ENCODE measurements around the gene CRIP1. TPM values are rescaled to one million over a fixed set of nuclear protein-coding genes. Genes with fewer than 3 reads are reported as not detected.

CRIP1 gene
- polyA plus RNA-seq, 1 experiment: 0.74 TPM

GRCh38 chr14:105455766-105456660 lies 30.7 kb upstream of the CRIP1 start:
- Histone ChIP-seq H3K9me3 (ENCODE audit: control insufficient read depth, insufficient read depth, low read length) (no peaks in the 10 kb centered on the region), H3K27me3 (ENCODE audit: control insufficient read depth, insufficient read depth, low read length) (no peaks in the 10 kb centered on the region), H3K4me3 (ENCODE audit: low read depth, low read length) (no peak overlapping the region), H3K27ac (ENCODE audit: low read depth, low read length) (no peak overlapping the region)
- ChIA-PET POLR2A (no interaction called here), CTCF (interaction anchor here (1.6 kb wide), 1 partner anchor 26 kb away, joined by 8 read pairs; no protein-coding TSS in a partner anchor)
- TF ChIP-seq CTCF (IDR thresholded peaks at IDR 0.05; ENCODE audit: low read depth, low read length): no peak
- DNase-seq (ENCODE audit: low read depth, low spot score): no peak

- CTCF ChIA-PET: interaction anchor here (1.6 kb wide), 1 partner anchor 25 kb away, joined by 8 read pairs; no protein-coding TSS in a partner anchor
These were observed 29.7 kb upstream of the CRIP1 start for GRCh38 chr14:105456736-105457617.

DNA sequence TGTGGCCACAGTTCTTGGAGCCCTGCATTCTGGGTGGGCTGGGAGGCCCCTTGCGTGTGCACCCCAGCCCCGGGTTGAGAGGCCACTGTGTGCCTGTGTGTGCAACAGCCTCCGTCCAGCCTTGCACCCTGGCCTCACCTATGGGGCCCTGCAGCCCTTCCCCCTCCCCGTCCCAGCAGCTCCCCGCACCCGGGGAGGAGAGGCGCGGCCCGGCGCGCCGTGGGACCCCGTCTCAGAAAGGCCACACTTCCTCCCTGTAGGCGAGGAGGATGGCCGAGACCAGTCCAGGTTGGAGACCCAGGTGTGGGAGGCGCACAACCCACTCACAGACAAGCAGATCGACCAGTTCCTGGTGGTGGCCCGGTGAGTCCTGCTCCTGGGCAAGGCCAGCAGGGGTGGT lies 28.7 kb upstream of the CRIP1 start:
- Histone ChIP-seq H3K27ac (ENCODE audit: low read depth, low read length) (no peak overlapping the region), H3K9me3 (ENCODE audit: control insufficient read depth, insufficient read depth, low read length) (no peaks in the 10 kb centered on the region), H3K27me3 (ENCODE audit: control insufficient read depth, insufficient read depth, low read length) (no peaks in the 10 kb centered on the region), H3K4me3 (ENCODE audit: low read depth, low read length) (no peak overlapping the region)
- TF ChIP-seq CTCF (IDR thresholded peaks at IDR 0.05; ENCODE audit: low read depth, low read length): no peak
- ChIA-PET CTCF (no interaction called here), POLR2A (no interaction called here)
- no peak for DNase-seq (ENCODE audit: low read depth, low spot score)

More at GRCh38 chr14:105456736-105457617, 29.7 kb upstream of the CRIP1 start:
- TF ChIP-seq CTCF (IDR thresholded peaks at IDR 0.05; ENCODE audit: low read depth, low read length): no peak
- DNase-seq (ENCODE audit: low read depth, low spot score): no peak
- POLR2A ChIA-PET: no interaction called here
- no peaks in the 10 kb centered on the region for H3K27me3 ChIP-seq (ENCODE audit: control insufficient read depth, insufficient read depth, low read length)
- H3K27ac ChIP-seq (ENCODE audit: low read depth, low read length): no peak overlapping the region
- no peaks in the 10 kb centered on the region for H3K9me3 ChIP-seq (ENCODE audit: control insufficient read depth, insufficient read depth, low read length)
- H3K4me3 ChIP-seq (ENCODE audit: low read depth, low read length): no peak overlapping the region

DNA sequence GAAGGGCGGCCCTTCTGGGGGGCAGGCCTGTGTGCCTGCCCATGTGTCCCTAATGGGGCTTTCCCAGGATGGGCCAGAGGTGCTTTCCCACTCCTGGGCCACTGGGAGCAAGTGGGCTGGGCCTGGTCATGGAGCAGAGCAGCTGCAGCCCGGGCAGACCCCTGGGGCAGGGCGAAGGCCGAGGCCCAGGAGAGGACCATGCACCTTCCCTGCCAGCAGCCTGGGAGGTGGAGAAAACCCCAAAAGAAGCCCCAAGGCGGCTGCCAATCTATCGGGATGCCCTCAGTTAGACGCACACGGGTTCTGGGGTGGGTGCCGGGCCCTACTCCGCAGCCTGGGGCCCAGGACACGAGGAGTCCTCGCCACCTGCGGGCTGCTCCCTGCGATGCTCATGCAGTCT lies 28.1 kb upstream of the CRIP1 start:
- ChIA-PET CTCF (interaction anchor here (0.6 kb wide), 1 partner anchor 70 kb away, joined by 3 read pairs; no protein-coding TSS in a partner anchor), POLR2A (no interaction called here)
- TF ChIP-seq CTCF (IDR thresholded peaks at IDR 0.05; ENCODE audit: low read depth, low read length): no peak
- no peak overlapping the region for H3K4me3 ChIP-seq (ENCODE audit: low read depth, low read length)
- DNase-seq (ENCODE audit: low read depth, low spot score): no peak
- no peak overlapping the region for H3K27ac ChIP-seq (ENCODE audit: low read depth, low read length)
- H3K27me3 ChIP-seq (ENCODE audit: control insufficient read depth, insufficient read depth, low read length): no peaks in the 10 kb centered on the region
- H3K9me3 ChIP-seq (ENCODE audit: control insufficient read depth, insufficient read depth, low read length): no peaks in the 10 kb centered on the region; the same call in 1 of the 2 replicates
